ENCODE measurements around the gene MARK4.

MARK4 gene

DNA sequence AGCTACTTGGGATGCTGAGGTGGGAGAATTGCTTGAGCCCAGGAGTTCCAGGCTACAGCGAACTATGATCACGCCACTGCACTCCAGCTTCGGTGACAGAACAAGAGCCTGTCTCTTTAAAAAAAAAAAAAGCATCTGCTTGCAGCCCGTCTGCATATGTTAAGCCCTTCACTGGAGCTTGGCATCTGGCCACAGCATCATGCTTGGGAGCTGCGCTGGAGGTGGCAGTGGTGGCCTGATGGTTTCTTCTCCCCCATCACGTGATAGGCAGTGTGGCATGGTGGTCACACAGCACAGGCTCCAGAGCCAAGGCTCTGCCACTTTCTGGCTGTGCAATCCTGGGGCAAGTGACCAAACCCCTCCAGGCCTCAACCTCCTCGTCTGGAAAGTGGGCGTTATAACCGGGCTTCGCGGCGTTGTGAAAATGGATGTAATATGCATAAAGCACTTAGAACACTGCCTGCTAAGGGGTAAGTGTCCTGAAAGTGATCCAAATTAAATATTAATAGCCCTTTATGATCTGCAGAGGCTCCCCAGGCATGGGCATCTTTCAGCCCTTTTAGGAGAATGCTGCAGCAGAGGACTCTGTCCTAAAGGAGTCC is 24.4 kb downstream of the MARK4 start:
- DNase-seq = no peak

DNA sequence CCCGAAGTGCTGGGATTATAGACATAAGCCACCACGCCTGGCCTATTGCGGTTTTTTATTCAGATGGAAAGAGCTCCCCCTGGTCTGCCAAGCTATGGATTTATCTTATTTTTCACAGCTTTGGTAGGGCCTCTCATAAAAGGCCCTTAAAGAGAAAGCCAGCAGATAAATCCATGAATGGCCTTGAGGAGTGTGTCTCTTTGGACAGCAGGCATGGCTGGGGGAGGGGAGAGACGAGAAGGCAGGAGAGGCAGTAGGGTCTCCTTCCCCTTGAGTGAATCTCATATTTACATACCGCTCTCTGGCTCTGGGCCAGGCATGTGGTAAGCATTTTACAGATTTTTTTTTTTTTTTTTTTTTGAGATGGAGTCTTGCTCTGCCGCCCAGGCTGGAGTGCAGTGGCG is 25.2 kb downstream of the MARK4 start:
- DNase-seq = no peak

DNA sequence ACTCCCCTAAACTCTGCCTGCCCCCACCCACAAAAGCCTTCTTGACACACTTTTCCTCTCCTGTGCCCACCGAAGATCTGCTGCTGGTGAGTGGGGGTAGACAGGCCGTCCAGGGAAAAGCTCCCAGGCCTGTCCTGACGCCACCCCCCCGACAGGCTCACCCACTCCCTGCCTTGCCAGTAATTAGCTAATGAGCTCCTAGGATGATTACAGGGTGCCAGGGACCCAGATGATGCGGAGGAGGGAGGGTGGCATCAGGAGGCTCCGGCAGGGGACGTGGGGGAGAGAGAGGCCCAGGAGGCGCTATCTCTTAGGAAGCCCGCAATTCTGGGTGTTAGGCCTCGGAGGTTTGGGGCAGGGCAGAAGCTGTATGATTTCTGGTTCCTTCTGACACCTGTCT is 27.0 kb downstream of the MARK4 start:
- DNase-seq = no peak

DNA sequence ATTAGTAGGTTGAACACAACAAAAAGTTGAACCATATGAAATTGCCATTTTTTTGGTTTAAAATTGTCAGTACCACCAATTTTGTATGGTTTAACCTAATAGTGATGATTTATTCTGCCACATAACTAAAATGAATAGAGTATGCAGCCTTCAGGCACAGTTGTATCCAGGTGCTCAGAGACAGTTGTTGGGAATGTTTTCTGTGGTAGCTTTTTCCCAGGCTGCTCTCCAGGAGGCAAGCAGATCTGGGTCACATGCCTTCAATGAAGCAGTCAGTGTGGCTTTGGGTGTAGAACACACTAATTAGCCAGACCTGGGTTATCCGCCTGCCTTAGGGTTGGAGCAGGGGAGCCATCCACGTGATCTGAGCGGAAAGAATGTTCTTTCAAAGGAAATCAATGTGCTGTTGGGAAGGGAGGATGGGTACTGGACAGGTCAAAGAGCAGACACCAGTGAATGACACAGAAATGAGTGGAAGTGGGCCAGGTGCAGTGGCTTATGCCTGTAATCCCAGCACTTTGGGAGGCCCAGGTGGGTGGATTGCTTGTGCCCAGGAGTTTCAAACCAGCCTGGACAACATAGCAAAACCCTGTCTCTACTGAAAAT is 28.6 kb downstream of the MARK4 start:
- no peak for DNase-seq

DNA sequence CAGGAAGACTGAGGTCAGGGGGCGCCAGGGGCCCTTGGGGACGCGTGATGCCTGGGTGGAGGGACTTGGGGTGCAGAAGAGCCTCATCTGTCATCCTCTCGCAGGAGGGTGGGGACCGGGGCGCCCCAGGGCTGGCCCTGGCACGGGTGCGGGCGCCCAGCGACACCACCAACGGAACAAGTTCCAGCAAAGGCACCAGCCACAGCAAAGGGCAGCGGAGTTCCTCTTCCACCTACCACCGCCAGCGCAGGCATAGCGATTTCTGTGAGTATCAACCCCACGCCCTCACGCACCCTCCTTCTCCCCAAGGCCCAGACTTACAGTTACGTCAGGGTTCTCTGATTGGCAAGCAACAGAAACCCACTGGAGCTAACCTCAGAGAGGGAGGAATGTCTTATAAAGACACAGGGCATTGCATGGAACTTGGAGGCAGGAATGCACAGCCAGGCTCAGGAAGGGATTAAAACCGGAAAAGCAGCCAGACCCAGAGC is 29.4 kb downstream of the MARK4 start:
- DNase-seq = no peak

DNA sequence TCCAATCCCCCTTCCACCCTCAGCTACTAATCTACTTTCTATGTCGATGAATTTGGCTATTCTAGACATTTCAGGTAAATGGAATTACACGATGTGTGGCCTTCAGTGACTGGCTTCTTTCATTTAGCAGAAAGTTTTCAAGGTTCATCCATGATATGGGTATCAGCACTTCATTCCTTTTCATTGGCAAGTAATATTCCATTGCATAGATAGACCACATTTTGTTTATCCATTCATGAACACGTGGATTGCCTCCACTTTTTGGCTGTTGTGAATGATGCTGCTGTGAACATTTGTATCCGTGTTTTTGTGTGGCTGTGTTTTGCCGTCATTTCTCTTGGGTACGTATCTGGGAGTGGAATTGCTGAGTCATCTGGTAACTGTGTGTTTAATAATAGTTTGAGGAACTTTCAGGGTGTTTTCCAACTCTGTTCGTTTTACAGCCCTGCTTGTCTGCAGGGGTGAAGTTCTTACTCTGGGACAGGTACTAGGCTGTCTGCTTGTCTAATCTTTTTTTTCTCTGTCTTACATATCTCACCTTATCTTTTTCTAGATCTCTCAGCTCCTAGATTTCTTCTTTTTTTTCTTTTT is 32.5 kb downstream of the MARK4 start:
- no peak for DNase-seq

DNA sequence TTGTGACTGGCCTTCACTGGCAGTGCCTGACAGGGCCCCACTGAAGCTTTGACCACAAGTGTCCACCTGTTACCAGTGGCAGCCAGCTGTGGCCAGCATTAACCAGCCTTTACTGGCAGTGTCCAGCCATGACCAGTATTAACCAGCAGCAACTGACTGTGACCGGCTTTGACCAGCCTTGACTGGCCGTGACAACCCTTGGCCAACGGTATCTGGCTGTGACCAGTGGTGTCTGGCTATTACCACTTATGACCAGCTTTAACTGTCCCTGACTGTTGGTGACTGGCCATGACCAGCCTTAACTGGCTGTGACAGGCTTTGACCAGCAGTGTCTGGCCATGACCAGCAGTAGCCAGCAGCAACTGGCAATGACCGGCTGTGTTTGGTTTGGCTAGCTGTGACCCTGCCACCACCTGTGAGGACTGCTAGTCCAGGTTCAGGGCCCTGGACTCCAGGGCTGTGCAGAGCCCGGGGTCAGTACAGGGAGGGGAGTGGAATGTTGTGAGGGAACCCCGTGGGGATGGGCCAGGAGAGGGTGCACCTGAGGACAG is 39.4 kb downstream of the MARK4 start:
- DNase-seq = no peak

DNA sequence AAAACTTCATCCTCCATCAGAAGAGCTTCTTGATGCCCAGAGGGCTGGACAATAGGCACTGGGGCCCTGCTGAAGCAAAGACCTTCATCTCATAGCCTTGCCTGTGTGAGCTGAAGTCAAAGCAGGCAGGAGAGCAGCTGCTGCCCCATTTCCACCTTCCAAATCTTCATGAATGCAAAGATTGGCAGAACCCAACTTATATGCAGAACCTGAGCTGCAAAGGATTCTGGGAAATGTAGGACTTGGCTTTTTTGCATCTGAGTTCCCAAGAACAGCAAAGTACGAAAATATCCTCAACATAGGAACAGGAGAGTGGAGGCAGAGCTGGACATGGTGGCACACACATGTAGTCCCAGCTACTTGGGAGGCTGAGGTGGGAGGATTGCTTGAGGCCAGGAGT is 40.8 kb downstream of the MARK4 start:
- DNase-seq = no peak

DNA sequence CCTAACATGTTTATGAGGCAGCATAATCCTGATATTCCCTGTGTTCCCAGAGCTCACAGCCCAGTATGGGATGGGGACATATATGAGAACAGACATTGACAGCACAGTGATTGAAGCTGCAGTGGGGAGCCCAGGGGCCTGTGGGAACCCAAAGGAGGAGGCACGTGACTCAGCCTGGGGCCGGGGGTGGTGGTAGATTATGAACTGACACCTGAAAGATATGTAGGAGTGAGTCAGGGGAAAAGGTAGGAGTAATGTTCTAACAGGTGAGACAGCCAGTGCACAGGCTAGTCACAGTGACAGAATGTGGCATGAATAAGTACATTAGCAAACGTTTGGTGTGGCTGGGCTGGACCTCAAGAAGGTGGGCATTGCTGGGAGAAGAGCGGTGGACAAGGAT is 42.6 kb downstream of the MARK4 start:
- DNase-seq = no peak

DNA sequence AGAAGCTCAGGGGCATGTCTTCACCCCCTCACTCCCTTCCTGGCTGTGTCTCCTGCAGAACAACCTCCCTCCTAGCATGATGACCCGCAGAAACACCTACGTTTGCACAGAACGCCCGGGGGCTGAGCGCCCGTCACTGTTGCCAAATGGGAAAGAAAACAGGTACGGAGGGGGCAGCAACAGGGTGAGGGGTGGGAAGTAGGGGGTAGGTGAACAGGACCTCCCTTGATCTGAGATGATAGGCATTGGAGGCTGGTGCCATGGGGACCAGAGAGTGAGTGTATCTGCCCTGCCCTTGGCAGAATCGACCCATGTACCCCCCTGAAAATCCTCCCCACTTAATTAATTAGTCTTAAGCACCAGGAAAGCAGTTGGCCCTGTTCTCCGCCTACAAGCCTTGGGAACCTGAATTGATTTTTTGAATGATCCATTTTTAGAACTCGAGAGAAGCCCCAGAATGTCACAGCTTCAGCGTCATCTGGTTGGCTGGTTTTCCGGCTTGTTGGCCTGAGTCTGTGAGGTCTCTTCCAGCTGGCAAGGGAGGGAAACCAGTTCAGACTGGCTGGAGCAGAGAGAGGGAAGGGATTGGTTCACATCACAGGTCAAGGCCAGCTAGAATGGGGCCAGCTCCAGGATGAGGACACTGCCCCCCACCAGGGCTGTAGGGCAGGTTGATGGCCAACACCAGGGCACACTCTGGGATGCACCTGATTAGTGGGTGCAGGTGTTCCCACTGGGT is 43.4 kb downstream of the MARK4 start:
- no peak for DNase-seq

DNA sequence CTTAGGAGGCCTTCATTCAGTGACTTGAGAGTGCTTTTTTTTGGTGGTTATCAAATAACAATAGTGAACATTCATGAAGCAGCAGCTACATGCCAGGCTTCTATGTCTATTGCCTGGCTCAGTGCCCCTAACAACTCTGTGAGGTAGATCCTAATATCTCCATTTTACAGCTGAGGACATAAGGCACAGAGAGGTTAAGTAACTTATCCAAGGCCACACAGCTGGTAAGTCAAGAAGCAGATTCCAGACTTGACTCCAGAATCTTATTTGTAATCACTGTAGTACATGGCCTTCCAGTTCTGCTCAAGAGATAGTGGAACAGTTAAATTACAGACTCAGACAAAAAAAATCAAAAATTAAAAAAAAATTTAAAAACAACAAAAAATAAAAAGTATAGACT is 44.8 kb downstream of the MARK4 start:
- no peak for DNase-seq

DNA sequence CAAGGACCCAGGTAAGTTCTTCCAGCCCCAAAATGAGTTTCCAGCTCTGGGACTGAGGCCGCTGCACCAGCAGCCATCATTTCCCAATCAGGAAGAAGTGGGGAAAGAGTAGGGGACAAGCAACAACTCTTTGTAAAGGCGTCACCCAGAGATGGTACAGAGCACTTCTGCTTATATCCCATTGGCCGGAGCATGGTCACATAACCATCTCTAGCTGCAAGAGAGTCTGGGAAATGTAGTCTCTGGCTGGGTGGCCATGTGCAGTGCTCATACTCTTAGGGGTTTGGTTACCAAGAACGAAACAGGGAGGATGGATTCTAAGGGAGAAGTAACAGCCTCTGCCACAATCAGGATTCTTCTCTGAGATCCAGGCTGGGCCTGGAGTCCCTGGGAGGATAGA is 45.3 kb downstream of the MARK4 start:
- no peak for DNase-seq

DNA sequence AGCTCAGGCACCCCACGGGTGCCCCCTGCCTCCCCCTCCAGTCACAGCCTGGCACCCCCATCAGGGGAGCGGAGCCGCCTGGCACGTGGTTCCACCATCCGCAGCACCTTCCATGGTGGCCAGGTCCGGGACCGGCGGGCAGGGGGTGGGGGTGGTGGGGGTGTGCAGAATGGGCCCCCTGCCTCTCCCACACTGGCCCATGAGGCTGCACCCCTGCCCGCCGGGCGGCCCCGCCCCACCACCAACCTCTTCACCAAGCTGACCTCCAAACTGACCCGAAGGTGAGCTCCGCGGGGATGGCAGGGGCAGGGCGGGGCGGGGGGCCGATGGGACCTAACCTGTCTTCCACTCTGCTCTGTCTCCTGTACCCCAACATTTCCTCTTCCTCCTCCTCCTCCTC is 46.6 kb downstream of the MARK4 start:
- DNase-seq = no peak

DNA sequence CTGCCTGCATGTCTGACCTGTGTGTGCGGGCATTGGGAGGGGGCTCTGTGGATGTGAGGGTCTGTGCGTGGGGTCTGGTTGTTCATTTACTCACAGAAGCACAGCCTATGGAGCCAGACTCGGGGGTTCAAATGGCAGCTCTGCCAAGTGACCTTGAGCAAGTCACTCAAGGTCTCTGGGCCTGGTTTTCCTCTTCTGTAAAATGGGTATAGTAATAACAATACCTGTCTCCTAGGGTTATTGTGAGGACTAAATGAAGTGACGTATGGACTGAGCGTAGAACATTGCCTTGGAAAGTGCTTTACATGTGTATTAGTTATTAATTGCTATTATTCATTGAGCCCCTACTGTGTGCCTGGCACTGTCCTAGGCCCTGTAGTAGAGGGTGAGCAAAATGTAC is 47.2 kb downstream of the MARK4 start:
- DNase-seq = no peak

DNA sequence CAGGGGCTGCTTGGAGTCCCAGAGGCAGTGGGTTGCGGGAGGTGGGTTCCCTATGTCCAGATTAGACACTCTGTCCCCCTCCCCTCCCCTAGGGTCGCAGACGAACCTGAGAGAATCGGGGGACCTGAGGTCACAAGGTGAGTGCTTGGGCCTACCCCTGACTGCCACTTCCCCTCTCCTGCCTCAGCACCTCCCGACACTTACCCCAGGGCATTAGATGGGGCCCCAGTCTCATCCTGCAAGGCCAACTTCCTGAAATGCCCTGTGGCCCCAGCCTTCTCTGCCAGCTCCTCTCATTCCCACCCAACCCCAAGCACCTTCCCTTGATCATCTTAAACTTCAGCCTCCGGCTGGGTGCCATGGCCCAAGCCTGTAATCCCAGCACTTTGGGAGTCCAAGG is 48.6 kb downstream of the MARK4 start:
- no peak for DNase-seq

DNA sequence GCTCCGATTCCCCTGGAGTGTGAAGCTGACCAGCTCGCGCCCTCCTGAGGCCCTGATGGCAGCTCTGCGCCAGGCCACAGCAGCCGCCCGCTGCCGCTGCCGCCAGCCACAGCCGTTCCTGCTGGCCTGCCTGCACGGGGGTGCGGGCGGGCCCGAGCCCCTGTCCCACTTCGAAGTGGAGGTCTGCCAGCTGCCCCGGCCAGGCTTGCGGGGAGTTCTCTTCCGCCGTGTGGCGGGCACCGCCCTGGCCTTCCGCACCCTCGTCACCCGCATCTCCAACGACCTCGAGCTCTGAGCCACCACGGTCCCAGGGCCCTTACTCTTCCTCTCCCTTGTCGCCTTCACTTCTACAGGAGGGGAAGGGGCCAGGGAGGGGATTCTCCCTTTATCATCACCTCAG is 51.3 kb downstream of the MARK4 start:
- no peak for DNase-seq

DNA sequence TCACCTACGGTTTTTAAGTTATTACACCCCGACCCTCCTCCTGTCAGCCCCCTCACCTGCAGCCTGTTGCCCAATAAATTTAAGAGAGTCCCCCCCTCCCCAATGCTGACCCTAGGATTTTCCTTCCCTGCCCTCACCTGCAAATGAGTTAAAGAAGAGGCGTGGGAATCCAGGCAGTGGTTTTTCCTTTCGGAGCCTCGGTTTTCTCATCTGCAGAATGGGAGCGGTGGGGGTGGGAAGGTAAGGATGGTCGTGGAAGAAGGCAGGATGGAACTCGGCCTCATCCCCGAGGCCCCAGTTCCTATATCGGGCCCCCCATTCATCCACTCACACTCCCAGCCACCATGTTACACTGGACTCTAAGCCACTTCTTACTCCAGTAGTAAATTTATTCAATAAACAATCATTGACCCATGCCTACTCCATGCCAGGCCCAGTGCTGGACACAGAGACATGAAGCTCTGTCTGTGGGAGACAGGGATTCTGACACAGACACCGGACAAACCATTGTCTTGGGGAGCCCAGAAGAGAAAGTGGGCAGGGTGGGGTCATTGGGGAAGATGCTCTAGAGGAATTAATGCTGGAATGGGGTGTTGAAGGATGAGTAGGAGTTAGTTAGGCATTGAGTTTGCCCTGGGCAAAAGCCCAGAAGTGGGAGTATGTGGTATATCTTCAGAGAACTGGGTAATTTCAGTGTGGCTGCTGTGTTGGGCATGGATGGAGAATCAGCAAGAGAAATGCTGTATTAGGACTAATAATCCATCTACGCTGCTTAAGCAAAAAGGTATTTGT is 52.4 kb downstream of the MARK4 start:
- no peak for DNase-seq

DNA sequence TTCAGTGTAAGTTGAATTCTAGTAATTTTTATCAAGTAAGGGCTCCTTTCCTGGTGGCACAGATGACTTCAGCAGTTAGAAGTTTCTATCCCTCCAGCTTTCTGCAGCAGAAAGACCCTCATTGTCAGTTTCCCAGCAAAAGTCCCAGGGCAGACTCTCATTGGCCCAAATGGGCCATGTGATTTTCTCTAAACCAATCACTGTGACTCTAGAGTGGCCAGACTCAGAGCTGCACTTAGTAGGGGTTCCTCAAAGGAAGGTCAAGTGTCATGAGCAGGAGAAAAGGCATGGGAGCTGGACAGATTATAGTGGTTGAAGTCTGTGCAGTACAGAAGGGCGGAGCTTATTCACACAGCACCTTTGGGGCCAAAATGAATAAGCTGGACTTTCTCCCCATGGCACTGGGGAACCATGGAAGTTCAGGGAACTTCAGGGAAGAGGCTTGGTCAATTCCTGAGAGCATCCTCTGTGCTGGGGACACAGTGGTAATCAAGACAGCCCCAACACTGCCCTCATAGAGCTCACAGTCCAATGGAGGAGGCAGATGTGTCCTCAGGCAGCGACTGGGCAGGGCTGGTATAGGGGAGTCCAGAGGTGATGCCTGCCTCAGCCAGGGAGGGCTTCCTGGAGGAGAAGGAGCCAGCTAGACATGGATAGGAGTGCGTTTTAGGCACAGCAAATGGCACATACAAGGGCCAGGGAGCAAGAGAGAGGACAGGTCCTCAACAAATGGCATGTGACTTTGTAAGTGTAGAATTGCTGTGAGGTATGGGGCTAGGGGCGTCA is 53.3 kb downstream of the MARK4 start:
- DNase-seq = no peak

DNA sequence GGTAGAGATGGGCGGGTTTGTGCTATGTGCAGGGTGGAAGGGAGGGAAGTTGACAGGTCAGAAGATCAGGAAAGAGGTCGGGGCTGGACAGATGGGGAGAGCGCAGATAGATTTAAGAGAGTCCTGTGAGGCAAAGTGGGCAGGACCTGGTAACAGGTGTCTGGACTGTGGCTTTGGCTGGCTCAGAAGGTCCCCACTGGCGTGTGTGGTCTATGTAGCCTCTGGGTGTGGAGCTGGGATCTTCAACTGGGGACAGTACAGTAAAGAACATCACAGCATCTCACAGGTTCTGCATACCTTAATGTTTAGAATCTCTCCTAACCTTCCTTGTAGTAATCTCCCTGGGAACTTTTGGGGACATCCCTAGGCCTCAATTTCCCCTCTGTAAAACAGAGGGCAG is 53.9 kb downstream of the MARK4 start:
- DNase-seq = no peak

DNA sequence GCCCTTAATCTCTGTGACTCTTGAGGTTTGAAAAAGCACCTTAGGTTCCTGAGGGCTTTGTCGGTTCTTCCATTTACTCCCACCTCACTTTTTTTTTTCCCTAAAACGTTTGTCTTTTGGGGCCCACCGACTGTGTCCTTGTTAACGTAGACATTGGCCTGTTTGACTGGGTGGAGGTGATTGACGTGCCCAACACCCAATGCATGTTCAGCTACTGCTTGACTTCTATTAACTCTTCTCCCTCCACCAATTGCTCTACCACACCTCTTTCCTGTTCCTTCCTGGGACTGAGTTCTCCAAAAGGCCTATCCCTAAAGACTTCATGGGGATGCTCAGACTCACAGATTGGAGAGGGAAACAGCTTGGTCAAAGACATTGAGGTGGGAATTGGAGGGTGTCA is 54.4 kb downstream of the MARK4 start:
- no peak for DNase-seq

DNA sequence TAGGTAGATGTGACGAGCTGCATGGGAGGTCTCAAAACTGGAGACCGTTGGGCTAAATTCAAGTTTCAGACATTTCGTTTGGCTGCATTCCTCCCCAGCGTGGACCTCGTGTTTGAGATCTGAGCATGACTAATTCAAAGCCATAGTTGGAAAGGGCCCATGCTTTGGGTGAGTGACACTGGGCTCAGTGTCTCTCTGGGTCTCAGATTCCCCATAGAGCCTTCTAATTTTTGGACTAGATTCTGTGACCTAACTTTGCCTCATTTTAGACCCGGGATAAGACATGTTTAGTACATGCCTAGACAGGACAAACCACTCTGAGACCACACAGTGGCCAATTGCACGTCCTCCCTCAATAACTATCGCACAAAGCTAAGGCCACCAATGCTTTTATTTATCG is 55.0 kb downstream of the MARK4 start:
- DNase-seq = no peak

DNA sequence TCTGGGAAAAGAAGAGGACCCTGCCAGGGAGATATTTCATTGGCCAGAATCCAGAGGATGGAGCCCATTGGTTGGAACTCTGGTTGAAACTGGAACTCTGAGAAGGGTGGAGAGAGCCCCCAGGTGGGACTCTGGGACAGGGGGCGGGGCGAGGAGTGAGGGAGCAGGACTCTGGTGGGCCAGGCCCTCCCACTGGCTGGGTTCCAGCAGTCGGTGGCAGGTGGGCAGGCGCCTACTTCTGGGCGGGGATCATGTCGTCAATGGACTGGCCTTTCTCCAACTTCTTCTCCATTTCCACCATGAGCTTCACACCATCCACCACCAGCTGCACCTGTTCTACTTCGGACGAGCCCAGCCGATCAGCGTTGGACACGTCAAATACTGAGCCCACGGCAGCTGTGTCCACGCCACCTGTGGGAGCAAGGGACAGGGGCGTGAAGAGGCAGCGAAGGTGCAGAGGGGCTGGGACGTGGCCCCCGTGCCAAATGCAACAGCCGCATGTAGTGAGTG is 55.5 kb downstream of the MARK4 start:
- DNase-seq = no peak

Measured in activated gamma-delta T cell treated with Interleukin-2 at 50 U/mL for 16 hours (primary cell).